Left ventricle myocardium inferior (tissue), 1 donor: ENCODE data around the gene ARHGAP24. TPM values are rescaled to one million over a fixed set of nuclear protein-coding genes. Genes with fewer than 3 reads are reported as not detected.

Source experiments
- DNase-seq: peaks from one replicate; pipeline ENCODE4 v3.0.0-alpha.2; 2020
- H3K27ac ChIP-seq: fragments of 200-600 bp; replicated peaks from 2 replicates; pipeline ENCODE4 v1.8.0; 2021
- H3K27me3 ChIP-seq: fragments of 200-600 bp; 2 replicates; pipeline ENCODE4 v1.8.0; 2021; ENCODE audit warnings: low read depth
- H3K36me3 ChIP-seq: fragments of 200-600 bp; 2 replicates; pipeline ENCODE4 v1.8.0; 2021
- H3K4me1 ChIP-seq: fragments of 200-600 bp; 2 replicates; pipeline ENCODE4 v1.8.0; 2021
- H3K4me3 ChIP-seq: fragments of 200-600 bp; 2 replicates; pipeline ENCODE4 v1.8.0; 2021; ENCODE audit warnings: mild to moderate bottlenecking, moderate library complexity
- H3K9me3 ChIP-seq: fragments of 200-600 bp; replicated peaks from 2 replicates; pipeline ENCODE4 v1.8.0; 2021
- CTCF ChIP-seq: fragments of 200-600 bp; IDR thresholded peaks from 2 replicates; pipeline ENCODE4 v1.8.0; 2021; ENCODE audit warnings: antibody characterized with exemption, mild to moderate bottlenecking, borderline replicate concordance
- intact Hi-C: fragments of 100-400 bp; cut with micrococcal nuclease; formaldehyde crosslinking; loops from one replicate; pipeline ENCODE4 v1.11.0; 2022
- total RNA-seq: library from RNA; stranded (reverse); fragmentation: NEBNext Ultra II Directional; extraction: Animal tissue kit (Norgen Biotek cat#: 25700); gene quantifications from one replicate; pipeline ENCODE4 v1.2.1, GENCODE V29; 2021
- donor health status: DM: no; HTN: yes; CAD: no; lungs with severe emphysema.

ARHGAP24 gene
- total RNA-seq, 1 donor from 2014 or later = 13.7 TPM

GRCh38 chr4:85938062-85938461, 463.1 kb downstream of the ARHGAP24 start:
- no peak for DNase-seq
- TF ChIP-seq CTCF = no peak
- intact Hi-C loops = no loop called here
- no peaks in the 10 kb centered on the region for H3K27me3 ChIP-seq
- H3K4me1 ChIP-seq = peaks cover 2% of the 10 kb centered on the region
- no peaks in the 10 kb centered on the region for H3K36me3 ChIP-seq
- no peak overlapping the region for H3K27ac ChIP-seq
- H3K4me3 ChIP-seq = no peak overlapping the region
- H3K9me3 ChIP-seq = no peaks in the 10 kb centered on the region

- no peak overlapping the region for H3K27ac ChIP-seq
- no peaks in the 10 kb centered on the region for H3K9me3 ChIP-seq
- no peak overlapping the region for H3K4me3 ChIP-seq
- intact Hi-C loops = no loop called here
- no peaks in the 10 kb centered on the region for H3K27me3 ChIP-seq
- TF ChIP-seq CTCF = no peak
- H3K4me1 ChIP-seq = no peaks in the 10 kb centered on the region
- DNase-seq = no peak
- peaks cover 5% of the 10 kb centered on the region for H3K36me3 ChIP-seq
Observed at GRCh38 chr4:85938902-85939301, 464.0 kb downstream of the ARHGAP24 start.

- H3K27me3 ChIP-seq = no peaks in the 10 kb centered on the region
- no peaks in the 10 kb centered on the region for H3K4me1 ChIP-seq
- H3K27ac ChIP-seq = no peak overlapping the region
- DNase-seq = no peak
- no peak overlapping the region for H3K4me3 ChIP-seq
- no peak for TF ChIP-seq CTCF
- intact Hi-C loops = no loop called here
- peaks cover 5% of the 10 kb centered on the region for H3K36me3 ChIP-seq
- H3K9me3 ChIP-seq = no peaks in the 10 kb centered on the region
Observed at GRCh38 chr4:85939595-85939994, 464.6 kb downstream of the ARHGAP24 start.

- H3K27ac ChIP-seq = no peak overlapping the region
- no peaks in the 10 kb centered on the region for H3K4me1 ChIP-seq
- H3K36me3 ChIP-seq = peaks cover 5% of the 10 kb centered on the region
- intact Hi-C loops = no loop called here
- no peaks in the 10 kb centered on the region for H3K9me3 ChIP-seq
- TF ChIP-seq CTCF = no peak
- DNase-seq = no peak
- H3K27me3 ChIP-seq = no peaks in the 10 kb centered on the region
- H3K4me3 ChIP-seq = no peak overlapping the region
Observed at GRCh38 chr4:85940151-85940550, 465.2 kb downstream of the ARHGAP24 start.

GRCh38 chr4:85942107-85942506, 467.2 kb downstream of the ARHGAP24 start:
- H3K4me3 ChIP-seq = no peak overlapping the region
- DNase-seq = no peak
- no peaks in the 10 kb centered on the region for H3K4me1 ChIP-seq
- no peaks in the 10 kb centered on the region for H3K9me3 ChIP-seq
- TF ChIP-seq CTCF = no peak
- no peak overlapping the region for H3K27ac ChIP-seq
- intact Hi-C loops = no loop called here
- peaks cover 5% of the 10 kb centered on the region for H3K36me3 ChIP-seq
- H3K27me3 ChIP-seq = no peaks in the 10 kb centered on the region

GRCh38 chr4:85946821-85947220, 471.9 kb downstream of the ARHGAP24 start:
- H3K36me3 ChIP-seq = peaks cover 5% of the 10 kb centered on the region
- no peak for DNase-seq
- no peaks in the 10 kb centered on the region for H3K9me3 ChIP-seq
- H3K4me1 ChIP-seq = no peaks in the 10 kb centered on the region
- H3K4me3 ChIP-seq = no peak overlapping the region
- H3K27ac ChIP-seq = no peak overlapping the region
- no peaks in the 10 kb centered on the region for H3K27me3 ChIP-seq
- intact Hi-C loops = no loop called here
- TF ChIP-seq CTCF = no peak
